HG02884 (cell line): Measurements from ENCODE around the gene FCER2.
"Not testable (repeated sequence)": the region's sequence is repeated elsewhere in the genome, so short reads cannot be mapped to it uniquely, and the experiment has no call there.

Experiments
- ATAC-seq: cut with Tn5 transposase; IDR thresholded peaks from one replicate; pipeline ENCODE4 v1.9.1; 2021; ENCODE audit warnings: mild to moderate bottlenecking, moderate library complexity; ENCODE audit not compliant: unreplicated experiment

FCER2 gene, protein sequence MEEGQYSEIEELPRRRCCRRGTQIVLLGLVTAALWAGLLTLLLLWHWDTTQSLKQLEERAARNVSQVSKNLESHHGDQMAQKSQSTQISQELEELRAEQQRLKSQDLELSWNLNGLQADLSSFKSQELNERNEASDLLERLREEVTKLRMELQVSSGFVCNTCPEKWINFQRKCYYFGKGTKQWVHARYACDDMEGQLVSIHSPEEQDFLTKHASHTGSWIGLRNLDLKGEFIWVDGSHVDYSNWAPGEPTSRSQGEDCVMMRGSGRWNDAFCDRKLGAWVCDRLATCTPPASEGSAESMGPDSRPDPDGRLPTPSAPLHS

DNA sequence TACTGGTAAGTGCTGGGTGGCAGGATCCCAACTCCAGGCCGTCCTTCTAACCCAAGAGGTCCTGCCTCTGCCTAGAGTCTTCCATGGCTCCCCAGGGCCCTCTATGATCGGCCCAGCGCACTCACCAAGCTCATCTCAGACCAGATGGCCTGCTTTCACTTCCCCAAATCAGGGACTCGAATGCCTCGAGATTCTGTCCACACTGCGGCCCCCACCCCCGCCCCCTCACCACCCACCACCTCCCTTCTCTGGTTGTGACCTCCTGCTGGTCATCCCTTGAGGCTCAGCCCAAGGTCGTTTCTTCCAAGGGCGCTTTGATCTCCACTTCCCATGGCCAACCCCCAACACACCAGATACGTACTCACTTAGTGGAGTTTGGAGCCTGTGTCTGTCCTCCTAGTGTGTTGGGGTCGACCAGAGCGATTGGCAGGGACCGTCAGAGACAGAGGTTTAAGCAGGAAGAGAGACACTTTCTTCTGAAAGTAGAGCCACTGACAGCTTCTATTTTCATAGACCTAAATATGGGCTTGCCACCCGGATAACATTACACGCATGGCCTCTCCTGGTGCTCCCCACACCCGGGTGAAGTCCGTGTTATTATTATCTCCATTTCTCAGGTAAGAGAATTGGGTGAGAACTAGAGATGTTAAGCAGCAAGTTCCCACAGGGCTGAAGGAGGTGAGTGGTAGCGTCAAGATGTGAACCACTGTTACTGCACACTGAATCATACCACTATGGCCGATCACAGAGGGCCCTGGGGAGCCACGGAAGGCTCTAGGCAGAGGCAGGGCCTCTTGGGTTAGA lies at the start of gene FCER2:
FCER2 (minus strand) TSS at position 478 of the 804 bp plus-strand sequence. CDS start 2,371 bp downstream, outside the sequence.
- no peak for ATAC-seq

DNA sequence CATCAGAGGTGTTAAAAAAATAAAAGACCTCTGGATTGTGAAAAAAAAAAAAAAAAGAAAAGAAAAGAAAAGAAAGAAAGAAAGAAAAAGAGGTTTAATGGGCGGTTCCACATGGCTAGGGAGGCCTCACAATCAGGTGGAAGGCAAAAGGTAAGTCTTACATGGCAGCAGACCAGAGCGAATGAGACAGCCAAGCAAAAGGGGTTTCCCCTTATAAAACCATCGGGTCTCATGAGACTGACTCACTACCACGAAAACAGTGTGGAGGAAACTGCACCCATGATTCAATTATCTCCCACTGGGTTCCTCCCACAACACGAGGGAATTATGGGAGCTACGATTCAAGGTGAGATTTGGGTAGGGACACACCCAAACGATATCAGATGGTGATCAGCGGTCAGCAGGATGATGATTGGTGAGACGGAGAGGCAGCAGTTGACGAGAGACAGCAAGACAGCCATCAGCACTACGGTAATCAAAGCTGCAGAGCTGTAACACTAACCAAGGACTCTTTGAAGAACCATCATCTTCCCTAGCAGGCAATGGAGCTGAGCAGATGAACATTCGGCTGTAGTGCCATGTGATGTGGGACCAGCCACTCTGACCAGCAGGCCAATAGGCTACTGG lies 49.3 kb upstream of the FCER2 start:
- no peak for ATAC-seq

DNA sequence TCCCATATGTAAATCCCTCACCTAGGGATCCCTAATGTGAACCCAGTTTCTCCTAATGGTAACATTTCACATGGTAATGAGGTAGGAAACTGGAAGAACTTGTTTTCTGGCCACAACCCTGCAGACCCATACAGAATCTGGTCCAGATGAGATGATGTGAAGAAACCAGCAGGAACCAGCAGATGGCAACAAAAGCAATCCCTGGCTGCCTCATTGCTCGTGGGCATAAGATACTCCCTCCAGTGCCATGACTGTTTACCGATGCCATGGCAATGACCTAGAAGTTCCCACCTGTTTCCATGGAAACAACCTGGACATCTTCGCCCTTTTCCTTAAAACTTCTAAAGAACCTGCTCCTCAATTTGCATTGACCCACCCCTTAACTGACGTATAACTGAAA lies 46.8 kb upstream of the FCER2 start:
- no peak for ATAC-seq

DNA sequence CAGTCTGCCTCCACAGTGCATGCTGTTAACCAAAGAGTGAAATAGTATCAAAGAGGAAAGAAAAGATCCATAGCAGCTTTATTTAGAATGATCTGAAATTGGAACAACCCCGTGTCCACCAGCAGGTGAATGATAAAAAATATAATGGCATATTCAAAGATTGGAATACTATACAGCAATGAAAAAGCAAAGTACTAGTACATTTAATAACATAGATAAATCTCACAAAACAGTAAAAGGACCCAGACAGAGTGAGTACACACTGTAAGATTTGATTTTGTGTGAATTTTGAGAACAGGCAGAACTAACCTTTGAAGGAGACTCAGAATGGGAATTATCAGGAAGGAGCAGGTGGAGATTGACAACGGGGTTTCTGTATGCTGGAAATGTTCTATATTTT lies 46.2 kb upstream of the FCER2 start:
- no peak for ATAC-seq

DNA sequence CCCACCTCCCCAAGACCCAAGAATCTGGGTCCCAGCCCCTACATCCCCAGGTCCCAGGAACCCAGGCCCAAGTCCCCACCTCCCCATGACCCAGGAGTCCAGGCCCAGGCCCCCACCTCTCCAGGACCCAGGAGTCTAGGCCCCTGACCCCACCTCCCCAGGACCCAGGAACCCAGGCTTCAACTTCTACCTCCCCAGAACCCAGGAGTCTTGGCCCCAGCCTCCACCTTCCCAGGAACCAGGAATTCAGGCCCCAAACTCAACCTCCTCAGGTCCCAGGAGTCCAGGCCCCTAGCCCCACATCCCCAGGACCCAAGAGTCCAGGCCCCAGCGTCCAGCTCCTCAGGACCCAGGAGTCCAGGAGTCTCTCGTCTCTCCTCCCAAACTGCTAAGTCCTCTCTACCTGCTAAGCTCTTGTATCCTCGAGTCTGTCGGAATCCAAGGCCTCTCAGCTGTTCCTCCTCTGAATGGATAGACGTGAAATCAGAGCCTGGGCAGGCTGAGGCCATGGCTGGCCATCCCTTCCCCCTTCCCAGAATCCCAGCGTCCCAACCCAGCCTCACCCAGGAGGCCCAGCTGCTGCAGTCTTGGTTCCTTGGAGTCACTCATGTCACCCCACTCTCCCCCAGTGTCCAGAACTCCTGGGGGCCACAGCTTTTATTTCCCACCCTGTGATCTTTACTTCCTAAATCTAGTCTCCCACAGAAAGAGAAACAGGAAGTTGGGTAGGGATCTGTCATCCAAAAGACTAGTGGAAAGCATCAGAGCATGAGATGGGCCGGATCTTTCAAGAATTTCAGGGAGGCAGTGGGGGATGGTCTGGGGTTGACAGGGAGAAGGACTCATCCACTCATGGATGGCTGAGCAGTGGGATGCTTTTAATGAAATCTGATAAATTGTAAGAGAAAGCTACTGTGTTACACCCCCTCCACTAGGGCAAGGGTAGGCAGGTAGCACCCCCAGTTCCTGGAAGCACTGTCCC lies 45.3 kb upstream of the FCER2 start, which contains the start of gene CD209:
CD209 (minus strand) TSS at position 632 of the 982 bp plus-strand sequence; CDS start at position 609, 23 bp downstream.
- no peak for ATAC-seq

DNA sequence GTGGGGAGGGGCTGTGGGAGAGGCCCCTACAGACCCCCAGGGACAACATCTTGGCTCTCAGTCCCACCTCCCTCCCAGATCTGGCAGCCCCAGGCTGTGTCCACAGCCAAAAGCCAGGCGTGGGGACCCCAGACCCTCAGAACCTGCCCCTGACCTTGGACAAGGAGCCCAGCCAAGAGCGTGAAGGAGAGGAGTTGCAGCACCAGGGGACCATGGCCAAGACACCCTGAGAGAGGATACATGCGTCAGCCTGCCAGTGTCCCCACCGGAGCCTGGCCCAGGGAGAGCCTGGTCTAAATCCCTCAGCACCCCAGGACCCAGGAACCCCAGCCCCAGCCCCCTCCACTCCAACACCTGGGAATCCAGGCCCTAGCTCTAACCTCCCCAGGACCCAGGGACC lies 44.4 kb upstream of the FCER2 start:
- not testable (repeated sequence) for ATAC-seq

DNA sequence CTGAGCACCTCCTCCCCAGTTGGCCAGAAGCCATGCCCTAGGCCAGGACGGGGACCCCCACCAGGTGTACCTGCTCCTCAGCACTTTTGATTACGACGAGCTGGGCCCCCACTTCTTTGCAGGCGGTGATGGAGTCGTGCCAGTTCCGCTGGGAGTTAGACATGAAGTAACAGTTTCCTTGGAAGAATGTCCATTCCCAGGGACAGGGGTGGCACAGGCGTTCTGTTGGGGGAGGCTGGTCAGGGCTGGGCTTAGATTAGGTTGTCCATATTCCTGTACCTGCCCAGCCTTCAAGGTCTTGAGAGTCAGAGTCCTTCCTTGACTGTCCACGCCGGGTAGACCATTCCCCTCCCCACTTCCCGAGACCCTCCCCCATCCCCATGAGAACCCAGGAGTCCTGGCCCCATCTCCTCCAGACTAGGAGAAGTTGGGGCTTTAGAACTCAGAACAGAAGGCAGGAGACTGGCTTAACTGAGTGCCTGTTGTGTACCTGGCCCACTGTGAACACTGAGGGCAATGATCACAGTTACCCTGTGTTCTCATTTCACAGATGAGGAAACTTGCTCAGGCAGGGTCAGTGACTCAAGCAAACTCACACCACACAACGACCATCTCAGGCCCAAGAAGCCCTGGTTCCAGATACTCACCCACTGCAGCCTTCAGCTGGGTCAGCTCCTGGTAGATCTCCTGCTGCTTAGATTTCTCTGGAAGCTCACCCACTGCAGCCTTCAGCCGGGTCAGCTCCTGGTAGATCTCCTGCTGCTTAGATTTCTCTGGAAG lies 43.1 kb upstream of the FCER2 start:
- no peak for ATAC-seq

DNA sequence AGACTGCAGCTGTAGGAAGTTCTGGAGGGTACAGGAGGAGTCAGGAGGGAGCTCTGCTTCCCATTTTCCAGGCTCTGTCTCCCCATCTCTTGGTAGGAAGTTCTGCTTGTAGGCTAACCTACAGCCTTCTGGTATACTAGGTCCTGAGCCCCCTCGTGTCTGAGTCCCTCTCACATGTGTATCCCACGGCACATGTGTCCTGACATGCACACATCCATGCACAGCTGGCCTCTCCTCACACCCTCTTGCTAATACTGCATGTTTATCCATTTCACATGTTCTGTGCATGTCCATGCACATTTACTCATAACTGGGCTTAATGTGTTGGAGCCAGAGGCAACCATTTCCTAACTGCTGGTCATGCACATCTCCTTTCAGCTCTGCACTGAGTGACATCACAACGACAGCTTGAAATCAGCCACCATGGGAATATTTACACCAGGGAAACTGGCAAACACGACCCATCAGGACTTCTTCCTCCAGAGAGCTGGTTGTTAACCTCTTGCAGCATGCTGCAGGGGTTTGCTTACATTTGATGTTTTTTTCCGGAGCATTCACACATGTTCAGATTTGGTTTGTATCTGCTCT lies 42.4 kb upstream of the FCER2 start:
- no peak for ATAC-seq

DNA sequence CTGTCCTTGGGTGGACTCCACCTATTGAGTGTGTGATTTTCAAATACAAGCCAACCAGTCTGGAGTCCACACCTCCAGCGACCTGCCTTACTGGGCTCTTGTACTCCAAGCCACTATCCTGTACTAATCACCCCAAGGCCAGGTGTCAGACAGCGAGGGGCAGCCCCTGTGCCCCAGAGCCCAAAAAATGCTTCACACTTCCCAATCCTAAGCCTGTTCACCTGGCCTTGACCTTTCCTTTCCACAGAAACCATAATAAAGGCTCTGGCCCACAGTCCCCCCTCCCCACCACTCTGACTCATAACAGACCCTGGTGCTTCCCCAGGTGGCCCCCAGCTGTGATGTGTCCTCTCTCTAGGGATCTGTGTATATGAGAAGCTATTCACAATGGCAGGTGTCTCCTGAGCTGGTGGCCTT lies 41.5 kb upstream of the FCER2 start:
- ATAC-seq, result no peak

DNA sequence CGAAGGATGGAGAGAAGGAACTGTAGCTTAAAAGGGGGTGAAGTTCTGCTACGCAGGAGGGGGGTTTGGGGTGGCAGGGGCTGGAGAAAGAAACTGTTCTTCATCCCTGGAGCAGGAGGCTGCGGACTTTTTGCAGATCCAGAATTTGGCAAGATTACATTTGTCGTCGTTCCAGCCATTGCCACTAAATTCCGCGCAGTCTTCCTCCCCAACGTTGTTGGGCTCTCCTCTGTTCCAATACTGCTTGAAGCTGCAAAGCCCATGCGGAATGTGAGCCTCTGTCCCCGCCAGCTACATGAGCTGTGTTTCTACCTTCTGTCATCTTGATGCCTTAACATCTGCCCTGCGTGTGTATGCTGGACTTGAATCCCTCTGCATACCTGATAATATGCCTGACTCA lies 41.1 kb upstream of the FCER2 start:
- ATAC-seq, result no peak

DNA sequence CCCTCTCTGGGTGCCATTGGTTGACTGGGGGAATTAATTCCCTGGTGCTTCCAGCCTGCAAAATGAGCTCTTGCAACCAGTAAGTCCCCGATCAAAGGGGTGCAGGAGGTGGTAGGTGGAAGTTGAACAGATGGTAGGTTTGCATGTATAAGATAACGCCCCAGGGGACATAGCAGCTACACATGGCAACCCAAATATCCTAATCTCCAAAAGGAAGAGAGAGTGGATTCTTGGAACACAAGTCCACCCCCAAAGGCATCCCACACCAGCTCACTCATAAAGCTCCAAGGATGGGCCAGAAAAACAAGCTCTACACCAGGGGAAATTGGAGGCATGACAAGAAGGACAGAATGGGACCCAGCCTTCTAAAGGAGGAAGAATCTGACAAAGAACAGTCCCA lies 40.6 kb upstream of the FCER2 start:
- no peak for ATAC-seq

DNA sequence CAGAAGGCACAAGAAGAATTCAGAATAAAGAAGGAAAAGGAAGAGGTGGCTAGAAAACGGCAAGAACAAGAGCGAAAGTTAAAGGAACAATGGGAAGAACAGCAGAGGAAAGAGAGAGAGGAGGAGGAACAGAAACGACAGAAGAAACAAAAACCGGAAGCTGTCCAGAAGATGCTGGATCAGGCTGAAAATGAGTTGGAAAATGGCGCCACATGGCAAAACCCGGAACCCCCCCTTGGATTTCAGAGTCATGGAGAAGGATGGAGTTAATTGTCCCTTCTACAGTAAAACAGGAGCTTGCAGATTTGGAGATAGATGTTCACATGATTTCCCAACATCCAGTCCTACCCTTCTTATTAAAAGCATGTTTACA lies 38.7 kb upstream of the FCER2 start:
- ATAC-seq, result no peak

DNA sequence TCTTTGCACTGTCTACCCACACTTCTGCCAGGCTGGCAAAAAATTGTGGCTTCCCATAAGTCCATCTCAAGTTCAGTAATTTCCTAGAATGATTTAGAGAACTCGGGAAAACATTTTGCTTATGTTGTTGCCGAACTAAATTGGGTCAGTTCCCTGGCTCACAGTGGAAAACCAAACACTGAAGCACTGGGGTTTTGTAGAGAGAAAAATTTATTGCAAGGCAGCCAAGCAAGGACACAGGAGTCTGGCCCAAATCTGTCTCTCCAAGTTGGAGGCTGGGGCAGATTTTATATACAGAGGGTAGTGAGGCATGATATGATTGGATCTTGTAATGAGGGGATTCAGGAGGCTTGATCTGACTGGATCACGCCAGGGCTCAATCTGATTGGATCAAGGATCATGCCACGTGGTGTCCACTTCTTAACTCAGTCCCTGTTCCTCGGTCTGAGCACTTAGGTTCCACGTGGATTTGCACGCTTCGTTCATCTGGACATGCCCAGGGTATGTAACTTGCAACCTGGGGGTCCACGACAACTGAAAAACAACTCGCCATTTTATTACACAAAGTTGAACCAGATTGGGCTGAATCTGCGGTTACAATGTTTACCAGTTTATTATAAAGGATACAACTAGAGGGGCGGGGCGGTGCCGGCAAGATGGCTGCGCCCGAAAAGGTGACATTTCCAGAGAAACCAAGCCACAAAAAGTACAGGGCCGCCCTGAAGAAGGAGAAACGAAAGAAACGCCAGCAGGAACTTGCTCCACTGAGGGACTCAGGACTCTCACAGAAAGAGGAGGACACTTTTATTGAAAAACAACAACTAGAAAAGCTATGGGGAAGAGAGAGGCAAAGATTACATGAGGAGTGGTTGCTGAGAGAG lies 38.1 kb upstream of the FCER2 start:
- no peak for ATAC-seq

DNA sequence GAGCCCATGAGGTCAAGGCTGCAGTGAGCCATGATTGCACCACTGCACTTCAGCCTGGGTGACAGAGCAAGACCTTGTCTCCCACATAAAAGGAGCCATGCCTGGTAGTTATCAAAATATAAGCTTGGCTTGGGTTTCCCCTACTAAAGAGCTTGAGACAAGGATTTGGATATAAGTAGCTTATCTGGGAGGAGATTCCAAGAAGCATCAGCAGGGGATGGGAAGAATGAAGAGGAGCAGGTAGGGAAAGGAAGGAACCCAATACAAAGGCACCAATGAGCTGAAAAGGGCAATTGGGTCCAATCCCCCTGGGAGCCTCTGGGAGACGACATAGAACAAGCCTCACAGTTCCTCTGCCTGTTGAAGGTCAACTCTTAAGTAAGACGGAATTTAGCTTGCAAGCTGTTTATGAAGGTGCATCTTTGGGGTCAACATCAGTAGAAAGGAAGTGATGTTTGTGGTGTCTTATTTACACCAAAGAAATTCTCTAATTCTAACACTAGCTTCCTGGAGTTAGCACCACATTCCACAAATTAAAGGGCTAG lies 37.4 kb upstream of the FCER2 start:
- no peak for ATAC-seq

DNA sequence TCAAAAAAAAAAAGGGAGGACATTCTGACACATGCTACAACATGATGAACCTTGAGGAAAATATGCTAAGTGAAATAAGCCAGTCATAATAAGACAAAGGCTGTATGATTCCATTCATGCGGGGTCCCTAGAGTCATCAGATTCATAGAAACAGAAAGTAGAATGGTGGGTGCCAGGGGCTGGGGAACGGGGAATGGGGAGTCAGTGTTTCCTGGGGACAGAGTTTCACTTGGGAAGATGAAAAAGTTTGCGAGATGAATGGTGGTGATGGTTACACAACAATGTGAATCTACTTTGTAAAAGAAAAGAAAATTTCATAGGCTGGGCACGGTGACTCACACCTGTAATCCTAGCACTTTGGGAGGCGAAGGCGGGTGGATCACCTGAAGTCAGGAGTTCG lies 36.1 kb upstream of the FCER2 start:
- no peak for ATAC-seq

DNA sequence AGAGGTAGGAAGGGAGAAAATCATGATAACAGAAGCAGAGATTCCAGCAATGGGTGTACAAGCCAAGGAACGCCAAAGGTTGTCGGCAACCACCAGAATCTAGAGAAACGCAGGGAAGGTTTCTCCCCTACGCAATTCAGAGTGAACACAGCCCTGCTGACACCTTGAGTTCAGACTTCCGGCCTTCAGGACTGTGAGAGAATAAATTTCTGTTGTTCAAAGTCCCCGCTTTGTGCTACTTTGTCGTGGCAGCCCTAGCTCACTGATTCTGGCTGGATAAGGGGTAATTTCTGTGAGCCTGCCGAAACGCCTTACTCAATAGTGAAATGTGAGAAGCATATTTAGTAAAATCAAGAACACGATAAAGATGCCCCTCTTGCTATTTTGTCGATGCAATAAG lies 35.3 kb upstream of the FCER2 start:
- no peak for ATAC-seq

DNA sequence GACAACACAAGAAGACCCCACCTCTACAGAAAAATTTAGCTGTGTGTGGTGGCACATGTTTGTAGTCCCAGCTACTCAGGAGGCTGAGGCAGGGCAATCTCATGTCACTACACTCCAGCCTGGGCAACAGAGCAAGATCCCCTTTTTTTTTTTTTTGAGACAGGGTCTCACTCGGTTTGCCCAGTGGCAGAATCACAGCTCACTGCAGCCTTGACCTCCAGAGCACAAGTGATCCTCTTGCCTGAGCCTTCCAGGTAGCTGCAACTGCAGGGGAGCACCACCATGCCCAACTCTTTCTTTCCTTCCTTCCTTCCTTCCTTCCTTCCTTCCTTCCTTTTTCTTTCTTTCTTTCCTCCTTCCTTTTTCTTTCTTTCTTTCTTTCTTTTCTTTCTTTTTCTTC lies 34.2 kb upstream of the FCER2 start:
- no peak for ATAC-seq
